ENCODE data around the gene CSRP2.

Gene CSRP2

GRCh38 chr12:76863837-76864236 is 15.0 kb downstream of the CSRP2 start:
- no peak for DNase-seq (ENCODE audit: extremely low read depth in 1 of 2, low read depth in 1 of 2)

- no peak for DNase-seq (ENCODE audit: extremely low read depth in 1 of 2, low read depth in 1 of 2)
Observed at GRCh38 chr12:76863005-76863670, 15.7 kb downstream of the CSRP2 start.

GRCh38 chr12:76860256-76860655 is 18.6 kb downstream of the CSRP2 start:
- DNase-seq (ENCODE audit: extremely low read depth in 1 of 2, low read depth in 1 of 2): no peak

GRCh38 chr12:76859611-76860010 is 19.2 kb downstream of the CSRP2 start:
- no peak for DNase-seq (ENCODE audit: extremely low read depth in 1 of 2, low read depth in 1 of 2)

DNA sequence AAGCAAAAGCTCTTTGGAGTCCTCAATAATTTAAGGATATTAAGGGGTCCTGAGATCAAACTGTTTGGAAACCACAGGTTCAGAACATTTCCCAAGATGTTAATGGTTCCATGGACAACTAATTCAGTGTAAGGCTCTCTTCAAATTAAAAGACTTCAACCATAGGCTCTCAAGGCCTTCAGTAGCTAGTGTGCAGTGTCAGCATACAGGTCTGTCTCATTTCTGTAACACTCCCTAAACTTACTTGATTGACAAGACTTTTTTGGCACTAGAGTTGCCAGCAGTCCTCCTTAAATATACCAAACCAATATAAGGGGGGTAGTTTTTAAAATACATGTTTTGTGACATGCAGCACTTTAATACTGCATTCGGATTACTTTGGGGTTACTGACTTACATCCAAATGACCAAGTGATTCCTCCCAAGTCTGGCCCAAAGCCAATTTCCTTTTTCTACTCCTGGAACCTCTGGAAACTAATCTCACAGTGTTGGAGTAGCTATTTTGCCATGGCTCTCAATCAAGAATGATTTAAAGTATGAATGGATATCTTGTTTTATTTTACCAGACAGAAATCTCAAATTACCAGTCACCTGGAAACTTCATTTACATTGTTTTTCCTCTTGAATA is 22.7 kb downstream of the CSRP2 start:
- no peak for DNase-seq (ENCODE audit: extremely low read depth in 1 of 2, low read depth in 1 of 2)

GRCh38 chr12:76855271-76855670 is 23.5 kb downstream of the CSRP2 start:
- no peak for DNase-seq (ENCODE audit: extremely low read depth in 1 of 2, low read depth in 1 of 2)

DNA sequence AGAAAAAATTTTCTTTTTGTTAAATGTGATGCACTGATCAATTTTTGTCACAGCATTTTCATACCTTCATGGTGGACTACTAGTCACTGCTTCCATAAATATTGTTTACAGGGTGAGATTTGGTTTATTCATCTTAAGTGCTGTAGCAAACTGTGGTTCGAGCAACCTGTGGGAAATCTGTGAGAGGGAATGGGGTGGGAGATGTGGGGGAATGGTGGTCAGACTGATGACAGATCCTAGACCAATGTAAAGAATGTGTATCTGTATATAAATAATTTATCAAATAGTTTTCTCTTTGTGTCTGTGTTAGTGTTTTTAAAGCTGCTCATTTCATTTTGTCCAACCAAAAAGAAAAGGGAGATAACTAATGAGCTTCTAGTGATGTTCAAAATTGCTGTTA is 26.7 kb downstream of the CSRP2 start:
- DNase-seq (ENCODE audit: extremely low read depth in 1 of 2, low read depth in 1 of 2): no peak

DNA sequence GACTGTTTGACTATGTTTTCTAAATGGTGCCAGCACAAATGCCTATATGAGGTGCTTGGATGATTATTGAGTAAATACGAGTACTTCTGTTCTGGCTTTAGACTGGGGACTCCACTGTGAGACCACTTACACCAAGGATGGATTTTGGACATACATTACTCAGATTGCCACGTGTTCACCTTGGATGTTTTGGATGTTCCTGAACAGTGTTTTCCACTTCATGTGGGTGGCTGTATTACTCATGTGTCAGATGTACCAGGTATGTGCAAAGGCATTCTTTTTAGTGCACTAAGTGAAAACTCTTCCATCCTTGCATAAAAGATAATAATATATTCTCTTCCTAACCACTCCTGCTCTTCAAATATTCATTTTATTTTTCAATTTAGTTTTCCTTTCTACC is 30.7 kb downstream of the CSRP2 start:
- no peak for DNase-seq (ENCODE audit: extremely low read depth in 1 of 2, low read depth in 1 of 2)

DNA sequence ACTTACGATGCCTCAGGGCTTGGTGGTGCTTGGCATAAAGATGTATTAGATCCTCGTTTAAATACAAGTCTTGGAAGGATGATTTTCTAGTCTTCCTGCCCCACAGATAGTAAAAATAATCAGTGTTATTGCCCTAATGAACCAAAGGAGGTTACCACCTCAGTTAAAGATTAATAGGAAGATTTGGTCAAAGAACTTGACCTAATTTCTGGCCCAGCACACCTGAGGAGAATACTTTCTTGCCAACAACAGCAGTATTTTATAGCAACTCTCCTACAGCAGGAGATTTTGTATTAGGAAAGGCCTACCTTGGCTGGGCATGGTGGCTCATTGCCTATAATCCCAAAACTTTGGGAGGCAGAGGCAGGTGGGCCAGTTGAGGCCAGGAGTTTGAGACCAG is 31.6 kb downstream of the CSRP2 start:
- DNase-seq (ENCODE audit: extremely low read depth in 1 of 2, low read depth in 1 of 2): no peak

GRCh38 chr12:76836633-76837032 is 42.2 kb downstream of the CSRP2 start:
- DNase-seq (ENCODE audit: extremely low read depth in 1 of 2, low read depth in 1 of 2): no peak

- no peak for DNase-seq (ENCODE audit: extremely low read depth in 1 of 2, low read depth in 1 of 2)
Observed at GRCh38 chr12:76830436-76830835, 48.4 kb downstream of the CSRP2 start.

DNA sequence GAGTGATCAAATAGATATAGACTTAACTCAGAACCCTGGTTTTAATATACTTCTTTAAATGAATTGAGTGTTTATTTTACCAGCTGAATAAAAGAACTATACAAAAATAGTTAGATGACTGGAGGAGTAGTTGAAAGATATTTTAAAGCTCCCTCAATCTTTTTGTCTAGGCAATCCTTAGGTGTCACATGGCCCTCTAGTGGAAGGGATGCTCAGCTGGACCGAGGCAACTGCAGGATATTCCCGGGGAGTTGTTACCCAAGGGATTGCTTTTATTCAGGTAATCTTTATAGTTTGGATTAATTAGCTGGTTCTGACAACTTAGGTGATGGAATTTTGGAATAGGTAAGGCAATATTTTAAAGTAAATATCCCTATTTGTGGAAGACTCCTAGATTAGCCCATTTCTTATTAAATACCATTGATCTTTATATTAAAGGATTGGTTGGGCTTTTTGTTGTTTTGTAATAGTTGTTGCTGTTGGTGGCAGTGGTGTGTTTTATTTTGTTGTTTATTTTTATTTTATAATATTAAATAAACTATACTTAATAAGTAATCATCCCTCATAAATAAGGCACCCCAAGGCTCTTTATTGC is 57.8 kb downstream of the CSRP2 start:
- no peak for DNase-seq (ENCODE audit: extremely low read depth in 1 of 2, low read depth in 1 of 2)

GRCh38 chr12:76813972-76814371 is 64.8 kb downstream of the CSRP2 start:
- DNase-seq (ENCODE audit: extremely low read depth in 1 of 2, low read depth in 1 of 2): no peak

GRCh38 chr12:76813265-76813664 is 65.6 kb downstream of the CSRP2 start:
- no peak for DNase-seq (ENCODE audit: extremely low read depth in 1 of 2, low read depth in 1 of 2)

DNA sequence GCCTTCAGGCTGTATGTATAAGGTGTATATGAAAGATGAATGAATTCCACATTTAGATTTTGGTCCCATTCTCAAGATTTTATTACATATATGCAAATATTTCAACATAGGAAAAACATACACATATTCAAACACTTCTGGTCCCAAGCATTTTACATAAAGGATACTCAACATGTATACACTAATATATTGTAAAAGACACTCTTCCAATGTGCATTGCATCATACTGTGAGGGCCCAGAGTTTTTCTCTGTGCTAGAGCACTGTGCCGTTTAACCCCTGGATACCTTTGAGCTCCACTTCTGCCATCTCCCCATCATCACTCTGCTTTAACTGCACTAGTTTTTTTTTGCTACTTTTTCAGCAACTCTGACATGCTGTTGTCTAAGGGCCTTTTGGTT is 66.8 kb downstream of the CSRP2 start:
- DNase-seq (ENCODE audit: extremely low read depth in 1 of 2, low read depth in 1 of 2): no peak

DNA sequence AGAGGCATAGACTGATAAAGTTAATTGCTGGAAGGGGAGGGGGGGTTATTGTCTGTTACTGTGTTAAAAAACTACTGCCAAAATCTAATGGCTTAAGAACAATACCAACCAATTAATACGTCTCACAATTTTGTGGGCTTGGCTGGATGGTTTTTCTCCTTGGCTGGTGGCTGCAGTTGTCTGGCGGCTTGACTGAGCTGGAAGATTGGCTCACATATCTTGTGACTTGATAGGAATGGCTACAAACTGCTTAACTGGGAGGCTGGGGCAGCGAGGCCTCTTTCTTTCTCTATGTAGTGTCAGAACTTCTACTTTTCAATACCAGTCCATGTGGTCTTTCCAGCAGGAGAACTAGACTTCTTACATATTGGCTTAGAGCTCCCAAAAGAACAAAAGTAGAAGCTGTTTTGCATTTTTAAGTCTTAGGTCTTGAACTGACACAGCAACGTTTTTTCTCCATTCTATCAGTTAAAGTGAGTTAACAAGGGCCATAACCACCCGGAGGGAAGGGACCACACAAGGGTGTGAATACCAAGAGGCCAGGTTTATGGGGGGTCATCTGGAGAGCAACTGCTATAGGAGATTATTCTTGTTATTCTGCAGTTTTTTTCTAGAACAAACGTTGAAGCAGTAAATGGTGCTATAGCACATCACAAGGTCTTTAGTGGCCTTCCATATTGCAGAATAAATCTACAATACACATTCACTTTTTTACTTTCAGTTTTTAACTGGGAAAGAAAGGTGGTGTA is 68.0 kb downstream of the CSRP2 start:
- DNase-seq (ENCODE audit: extremely low read depth in 1 of 2, low read depth in 1 of 2): no peak

Measured in stimulated activated CD8-positive, alpha-beta memory T cell treated with anti-CD3 and anti-CD28 coated beads, Interleukin-7, amount 100 ng/mL, for 48 hours (primary cell).